HL-60 (cell line): Measurements from ENCODE around the gene SPHK1.
A peak's percentile ranks its signal among the peaks of the same experiment; 100 is the strongest.

Experiments
- DNase-seq, 2 experiments: peaks; one replicate each; pipeline ENCODE4 v3.0.0-alpha.2; 2010 to 2020; ENCODE audit warnings: low read depth in 1 of 2, low spot score in 1 of 2
- H3K27ac ChIP-seq: fragments of 250-450 bp; sonication (Bioruptor Pico); replicated peaks from 2 replicates; pipeline ENCODE4 v1.5.1; 2020; ENCODE audit warnings: mild to moderate bottlenecking, moderate library complexity
- H3K27me3 ChIP-seq: fragments of 250-450 bp; sonication (Bioruptor Pico); 2 replicates; pipeline ENCODE4 v1.5.1; 2021; ENCODE audit warnings: mild to moderate bottlenecking, moderate library complexity; ENCODE audit not compliant: insufficient read depth, poor library complexity, severe bottlenecking
- H3K4me3 ChIP-seq: replicated peaks from 2 replicates; pipeline ENCODE4 v1.5.1; 2011; ENCODE audit warnings: mild to moderate bottlenecking, control low read depth, low read length; ENCODE audit not compliant: insufficient read depth
- CTCF ChIP-seq: IDR thresholded peaks from one replicate; pipeline ENCODE4 v1.5.1; 2011; ENCODE audit warnings: low read length, control low read depth, inconsistent platforms; ENCODE audit not compliant: insufficient read depth
- GABPA ChIP-seq: IDR thresholded peaks from 2 replicates; pipeline ENCODE4 v1.6.1; 2012; ENCODE audit warnings: low read depth
- POLR2AphosphoS5 ChIP-seq: IDR thresholded peaks from 2 replicates; pipeline ENCODE4 v1.6.1; 2012; ENCODE audit warnings: low read depth
- REST ChIP-seq: IDR thresholded peaks from 2 replicates; pipeline ENCODE4 v1.6.1; 2012; ENCODE audit warnings: low read depth; ENCODE audit not compliant: insufficient replicate concordance
- SPI1 ChIP-seq: IDR thresholded peaks from 2 replicates; pipeline ENCODE4 v1.6.1; 2012; ENCODE audit warnings: low read depth, mild to moderate bottlenecking, borderline replicate concordance
- long read RNA-seq: library from polyadenylated mRNA; unstranded; transcript quantifications from one replicate; pipeline ENCODE4 v2.0.0, GENCODE V29; 2020

Gene SPHK1, protein sequence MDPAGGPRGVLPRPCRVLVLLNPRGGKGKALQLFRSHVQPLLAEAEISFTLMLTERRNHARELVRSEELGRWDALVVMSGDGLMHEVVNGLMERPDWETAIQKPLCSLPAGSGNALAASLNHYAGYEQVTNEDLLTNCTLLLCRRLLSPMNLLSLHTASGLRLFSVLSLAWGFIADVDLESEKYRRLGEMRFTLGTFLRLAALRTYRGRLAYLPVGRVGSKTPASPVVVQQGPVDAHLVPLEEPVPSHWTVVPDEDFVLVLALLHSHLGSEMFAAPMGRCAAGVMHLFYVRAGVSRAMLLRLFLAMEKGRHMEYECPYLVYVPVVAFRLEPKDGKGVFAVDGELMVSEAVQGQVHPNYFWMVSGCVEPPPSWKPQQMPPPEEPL
- long read RNA-seq, partial matches to known transcripts = 8 of 12 reads
- long read RNA-seq, other reads (novel, unspliced or antisense) = 1 of 12 reads

- peak within 1 kb of the TSS; percentile 58 for H3K4me3 ChIP-seq
- H3K27me3 ChIP-seq = peaks cover 7% of the 10 kb centered on the region
- DNase-seq = peak in 1 of 2 experiments; percentile 60
- TF ChIP-seq CTCF (no peak), GABPA (no peak)
- peak within 1 kb of the TSS; percentile 46 for H3K27ac ChIP-seq
These were observed at the start of gene SPHK1 for GRCh38 chr17:76384222-76384986. TSS of gene SPHK1 (plus strand) at chr17:76384609. CDS start at chr17:76385645, 1,036 bp downstream.

- no peak for DNase-seq
- Histone ChIP-seq H3K27me3 (no peaks in the 10 kb centered on the region), H3K27ac (no peak overlapping the region), H3K4me3 (no peak overlapping the region)
- TF ChIP-seq REST = no peak
- TF ChIP-seq GABPA = no peak
- no peak for TF ChIP-seq POLR2AphosphoS5
- TF ChIP-seq SPI1 = no peak
- no peak for TF ChIP-seq CTCF
These were observed 48.6 kb upstream of the SPHK1 start for GRCh38 chr17:76335716-76336381.

DNA sequence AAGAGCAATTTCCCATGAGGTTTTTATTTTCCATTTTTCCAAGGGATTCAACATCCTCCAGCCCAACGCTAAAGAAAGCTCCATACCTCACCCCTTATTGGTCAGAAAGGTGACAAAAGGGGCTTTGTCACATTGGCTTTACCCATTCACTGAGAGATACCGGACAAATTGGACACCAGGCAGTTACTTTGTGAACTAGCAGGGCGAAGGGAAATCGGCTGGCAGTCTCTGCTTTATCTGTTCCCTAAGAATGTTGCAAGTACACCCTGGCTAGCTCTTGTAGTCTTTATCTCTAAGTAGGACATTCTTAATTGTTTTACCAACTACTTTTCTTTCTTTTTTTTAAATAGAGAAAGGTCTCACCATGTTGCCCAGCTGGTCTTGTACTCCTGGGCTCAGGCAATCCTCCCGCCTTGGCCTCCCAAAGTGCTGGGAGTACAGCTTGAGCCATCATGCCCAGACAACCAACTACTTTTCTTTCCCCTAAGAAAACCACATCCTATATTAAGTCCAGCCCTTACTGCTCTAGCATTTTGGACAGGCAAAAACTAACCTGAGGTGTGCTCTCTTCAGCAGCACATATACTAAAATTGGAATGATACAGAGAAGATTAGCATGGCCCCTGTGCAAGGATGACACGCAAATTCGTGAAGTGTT lies 47.5 kb upstream of the SPHK1 start:
- no peak for TF ChIP-seq REST
- H3K27me3 ChIP-seq = no peaks in the 10 kb centered on the region
- H3K4me3 ChIP-seq = no peak overlapping the region
- no peak for DNase-seq
- no peak overlapping the region for H3K27ac ChIP-seq

DNA sequence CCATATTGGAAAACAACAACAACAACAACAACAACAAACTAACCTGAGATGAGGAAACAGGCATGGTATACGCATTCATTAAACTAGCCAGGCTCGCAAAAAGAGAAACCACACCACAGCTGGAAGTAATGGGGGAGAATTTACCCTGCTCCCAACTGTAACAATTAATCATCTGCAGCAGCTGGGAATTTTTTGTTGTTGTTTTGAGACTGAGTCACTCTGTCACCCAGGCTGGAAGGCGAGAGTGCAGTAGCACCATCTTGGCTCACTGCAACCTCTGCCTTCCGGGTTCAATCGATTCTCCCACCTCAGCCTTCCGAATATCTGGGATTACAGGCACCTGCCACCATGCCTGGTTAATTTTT lies 47.0 kb upstream of the SPHK1 start:
- Histone ChIP-seq H3K4me3 (no peak overlapping the region), H3K27me3 (no peaks in the 10 kb centered on the region), H3K27ac (no peak overlapping the region)
- DNase-seq = no peak
- no peak for TF ChIP-seq REST
- no peak for TF ChIP-seq SPI1
- no peak for TF ChIP-seq CTCF
- TF ChIP-seq GABPA = no peak
- no peak for TF ChIP-seq POLR2AphosphoS5
